T-helper 17 cell (primary cell): ENCODE measurements around the gene CD9. TPM values are rescaled to one million over a fixed set of nuclear protein-coding genes. Genes with fewer than 3 reads are reported as not detected.

Experiments
- ATAC-seq: fragments of 150-1000 bp; cut with Tn5 transposase; 2 replicates; pipeline ENCODE4 v1.10.0; 2021; ENCODE audit warnings: mild to moderate bottlenecking, moderate library complexity
- DNase-seq, 3 donors: peaks; one replicate each; pipeline versions ENCODE4 v3.0.0 to v3.0.0-alpha.2; 2020 to 2021
- H3K9me3 ChIP-seq: one replicate; pipeline ENCODE4 v1.7.0; 2013; ENCODE audit warnings: low read length, mild to moderate bottlenecking; ENCODE audit not compliant: control insufficient read depth, poor library complexity, severe bottlenecking
- H3K27ac Mint-ChIP-seq: one replicate; pipeline ENCODE4 v1.8.0; 2022; ENCODE audit warnings: mild to moderate bottlenecking, moderate library complexity, mixed read lengths
- H3K27me3 Mint-ChIP-seq: one replicate; pipeline ENCODE4 v1.8.0; 2022; ENCODE audit warnings: mixed read lengths
- H3K36me3 Mint-ChIP-seq: one replicate; pipeline ENCODE4 v1.8.0; 2022; ENCODE audit warnings: low read depth, mixed read lengths
- H3K4me1 Mint-ChIP-seq: one replicate; pipeline ENCODE4 v1.8.0; 2022; ENCODE audit warnings: mild to moderate bottlenecking, mixed read lengths
- H3K4me3 Mint-ChIP-seq: one replicate; pipeline ENCODE4 v1.8.0; 2022; ENCODE audit warnings: mild to moderate bottlenecking, moderate library complexity, mixed read lengths
- total RNA-seq, 4 donors: library from RNA in 2 of 4; stranded (reverse) in 2 of 4; gene quantifications; one replicate each; pipeline ENCODE4 v1.2.3 and lab custom pipeline; 2022 to 2026

Gene CD9
- total RNA-seq, 2 donors from 2014 or later = 2.4 to 28.0 TPM

DNA sequence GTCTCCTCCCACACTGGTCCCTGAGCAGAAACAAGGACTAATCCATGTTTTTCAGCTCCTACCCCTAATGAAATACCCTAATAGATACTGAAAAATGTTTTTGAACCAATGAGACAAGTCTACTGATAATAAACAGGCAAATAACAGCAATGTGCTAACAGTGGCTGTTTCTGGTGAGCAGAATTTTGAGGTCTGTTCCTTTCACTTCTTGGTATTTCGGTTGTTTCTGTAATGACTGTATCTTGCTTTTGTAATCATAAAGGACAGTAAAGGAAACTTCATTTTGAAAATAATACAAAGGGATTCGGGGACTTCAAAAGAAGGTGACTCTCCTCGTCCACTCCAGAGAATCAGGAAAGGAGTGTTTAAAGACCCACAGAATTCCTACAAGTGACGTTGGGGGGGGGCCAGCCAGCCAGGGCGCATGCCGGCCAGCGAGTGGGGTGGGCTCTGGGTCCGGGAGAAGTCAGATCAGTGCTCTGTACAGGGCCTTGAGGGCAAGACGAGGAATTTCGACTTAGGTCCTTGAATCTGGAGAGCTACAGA is 1.1 kb upstream of the CD9 start:
- H3K9me3 ChIP-seq = no peaks in the 10 kb centered on the region
- no peak for DNase-seq
- peaks cover 12% of the 10 kb centered on the region for H3K4me1 Mint-ChIP-seq
- H3K27me3 Mint-ChIP-seq = peaks cover 50% of the 10 kb centered on the region
- no peak overlapping the region for H3K27ac Mint-ChIP-seq
- no peak for ATAC-seq
- peaks cover 9% of the 10 kb centered on the region for H3K36me3 Mint-ChIP-seq
- H3K4me3 Mint-ChIP-seq = no peak overlapping the region

DNA sequence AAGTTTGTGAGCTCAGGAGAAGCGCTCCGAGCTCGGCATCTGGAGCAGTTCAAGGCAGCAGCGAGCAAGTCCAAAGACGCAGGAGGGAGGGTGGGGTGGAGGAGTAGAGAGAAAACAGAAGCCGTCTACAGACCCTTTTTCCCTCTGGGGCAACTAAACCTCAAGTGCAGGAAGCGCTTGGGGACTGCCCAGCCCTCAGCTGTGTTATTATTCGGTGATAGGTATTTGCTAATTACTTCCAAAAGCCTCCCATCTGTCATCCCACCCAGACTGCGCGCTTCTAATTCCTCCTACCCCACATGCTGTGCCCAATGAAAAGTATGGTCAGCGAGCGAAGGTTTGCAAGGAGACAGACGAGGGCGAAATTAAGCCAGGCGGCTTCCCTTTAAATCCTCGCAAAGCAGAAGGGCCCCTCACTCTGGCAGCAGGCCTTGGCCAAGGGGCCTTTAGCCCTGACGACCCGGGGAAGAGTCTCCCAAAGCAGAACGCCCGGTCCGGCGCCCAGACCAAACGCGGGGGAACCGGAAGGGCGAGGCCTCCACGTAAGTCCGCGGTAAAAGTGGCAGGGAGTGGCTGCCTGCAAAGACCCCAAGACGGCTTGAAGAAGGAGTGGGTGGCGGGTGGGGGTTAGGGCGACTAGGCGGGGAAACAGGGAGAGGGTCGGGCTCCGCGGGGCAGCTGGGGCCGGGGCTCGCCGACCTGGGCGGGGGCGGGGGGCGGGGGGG is 507 bp upstream of the CD9 start:
- Mint-ChIP-seq H3K4me1 (peaks cover 12% of the 10 kb centered on the region), H3K27me3 (peaks cover 55% of the 10 kb centered on the region), H3K4me3 (peak overlapping the region; percentile 39), H3K36me3 (peaks cover 9% of the 10 kb centered on the region), H3K27ac (no peak overlapping the region)
- H3K9me3 ChIP-seq = no peaks in the 10 kb centered on the region
- DNase-seq (no peak), ATAC-seq (peak; percentile 6)

DNA sequence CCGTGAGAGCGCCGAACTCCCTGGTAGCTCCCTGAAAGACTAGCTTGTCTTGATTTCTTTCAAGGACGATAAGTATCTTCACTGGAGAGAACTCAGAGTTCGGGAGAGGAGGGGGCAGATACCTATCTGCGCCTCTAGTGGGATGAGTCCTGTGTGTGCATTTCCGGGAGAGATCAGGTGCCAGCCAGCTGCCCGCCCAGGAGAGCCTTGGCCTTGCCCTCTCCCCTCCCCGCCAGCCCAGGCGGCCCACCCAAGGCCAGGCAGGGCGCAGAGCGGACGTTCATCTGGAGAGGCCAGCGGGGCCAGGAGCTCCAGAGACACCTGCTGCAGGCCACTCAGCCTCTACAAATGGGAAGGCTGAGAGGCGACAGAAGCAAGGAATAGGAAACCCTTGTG is 1.0 kb downstream of the CD9 start:
- peak overlapping the region; percentile 50 for H3K4me3 Mint-ChIP-seq
- H3K27me3 Mint-ChIP-seq = peaks cover 63% of the 10 kb centered on the region
- peaks cover 16% of the 10 kb centered on the region for H3K4me1 Mint-ChIP-seq
- H3K27ac Mint-ChIP-seq = no peak overlapping the region
- peaks cover 13% of the 10 kb centered on the region for H3K36me3 Mint-ChIP-seq
- DNase-seq = no peak
- ATAC-seq = no peak
- no peaks in the 10 kb centered on the region for H3K9me3 ChIP-seq

DNA sequence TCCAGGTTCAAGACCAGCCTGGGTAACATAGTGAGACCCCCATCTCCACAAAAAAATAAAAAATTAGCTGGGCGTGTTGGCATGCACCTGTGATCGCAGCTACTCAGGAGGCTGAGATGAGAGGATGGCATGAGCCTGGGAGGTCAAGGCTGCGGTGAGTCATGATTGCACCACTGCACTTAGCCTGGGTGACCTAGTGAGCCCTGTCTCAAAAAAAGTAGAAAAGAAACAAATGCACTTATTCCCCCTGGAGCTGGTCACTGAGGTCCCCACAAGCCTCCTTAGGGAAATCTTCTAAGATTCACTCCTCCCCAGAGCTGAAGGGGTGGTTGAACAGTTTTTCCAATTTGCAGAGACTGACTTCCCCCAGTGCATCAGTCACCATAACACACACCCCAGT is 1.6 kb downstream of the CD9 start:
- ATAC-seq (no peak), DNase-seq (no peak)
- Mint-ChIP-seq H3K27ac (no peak overlapping the region), H3K27me3 (peaks cover 63% of the 10 kb centered on the region), H3K4me1 (peaks cover 15% of the 10 kb centered on the region), H3K36me3 (peaks cover 13% of the 10 kb centered on the region), H3K4me3 (no peak overlapping the region)
- H3K9me3 ChIP-seq = no peaks in the 10 kb centered on the region

DNA sequence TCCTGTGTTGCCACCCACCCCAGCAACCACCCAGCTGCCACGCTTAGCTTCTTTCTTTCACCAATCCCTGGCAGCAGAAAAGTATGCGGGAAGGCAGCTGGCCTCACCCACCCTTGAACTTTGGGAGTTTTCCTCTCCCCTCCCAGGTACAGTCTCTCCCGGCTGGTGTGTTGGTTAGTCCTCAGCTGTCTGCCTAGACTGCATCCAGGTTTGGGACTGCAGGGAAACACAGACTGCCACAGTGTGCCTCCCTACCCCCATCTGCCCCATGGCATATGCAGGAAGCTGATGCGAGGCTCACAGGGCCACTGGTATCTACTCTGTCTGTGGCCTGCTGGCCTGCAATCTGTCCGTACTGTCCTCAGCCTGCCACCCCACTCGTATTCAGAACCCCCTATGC is 2.1 kb downstream of the CD9 start:
- Mint-ChIP-seq H3K4me3 (no peak overlapping the region), H3K27me3 (peaks cover 63% of the 10 kb centered on the region), H3K27ac (no peak overlapping the region), H3K36me3 (peaks cover 13% of the 10 kb centered on the region), H3K4me1 (peaks cover 15% of the 10 kb centered on the region)
- ATAC-seq (no peak), DNase-seq (no peak)
- no peaks in the 10 kb centered on the region for H3K9me3 ChIP-seq

DNA sequence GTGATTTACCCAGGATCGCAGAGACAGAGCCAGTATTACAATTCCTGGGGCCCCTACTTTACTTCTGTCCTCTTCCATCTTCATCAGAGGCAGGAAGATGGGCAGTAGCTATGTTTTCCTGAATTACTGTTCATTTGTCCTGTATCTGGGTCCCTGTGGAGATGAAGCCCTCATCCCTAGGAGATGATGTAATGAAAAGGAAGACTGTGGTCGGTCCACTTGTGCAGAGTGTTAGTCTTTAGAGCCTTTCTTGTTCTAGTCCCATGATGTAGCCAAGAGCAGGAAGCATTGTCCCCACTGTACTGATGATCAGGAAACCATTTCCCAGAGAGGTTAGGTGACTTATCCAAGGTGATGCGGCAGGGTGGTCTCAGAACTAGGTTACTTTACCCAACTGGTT is 2.6 kb downstream of the CD9 start:
- peaks cover 15% of the 10 kb centered on the region for H3K4me1 Mint-ChIP-seq
- no peak overlapping the region for H3K27ac Mint-ChIP-seq
- no peaks in the 10 kb centered on the region for H3K9me3 ChIP-seq
- DNase-seq (no peak), ATAC-seq (no peak)
- H3K27me3 Mint-ChIP-seq = peaks cover 62% of the 10 kb centered on the region
- no peak overlapping the region for H3K4me3 Mint-ChIP-seq
- peaks cover 13% of the 10 kb centered on the region for H3K36me3 Mint-ChIP-seq

DNA sequence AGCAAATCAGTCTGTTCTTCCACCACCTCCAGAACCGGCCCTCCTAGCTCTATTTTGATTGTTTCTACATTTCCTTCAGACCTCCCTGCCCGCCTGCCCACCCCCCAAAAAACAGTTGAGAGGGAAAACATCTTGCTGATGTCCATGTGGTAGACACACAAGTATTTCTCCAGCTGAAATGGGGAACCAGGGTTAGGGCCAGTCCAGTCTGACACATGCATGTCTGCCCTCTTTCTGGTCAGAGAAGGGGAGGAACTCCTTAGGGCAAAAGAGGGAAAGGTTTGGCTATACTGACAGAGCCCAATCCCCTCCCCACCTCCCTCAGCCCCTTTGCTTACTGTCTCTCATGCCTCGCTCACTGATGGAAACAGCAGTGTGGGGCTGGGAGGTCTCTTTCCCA is 3.4 kb downstream of the CD9 start:
- Mint-ChIP-seq H3K27ac (no peak overlapping the region), H3K36me3 (peaks cover 11% of the 10 kb centered on the region), H3K4me1 (peaks cover 11% of the 10 kb centered on the region), H3K4me3 (no peak overlapping the region), H3K27me3 (peaks cover 54% of the 10 kb centered on the region)
- DNase-seq = no peak
- no peak for ATAC-seq
- H3K9me3 ChIP-seq = no peaks in the 10 kb centered on the region

DNA sequence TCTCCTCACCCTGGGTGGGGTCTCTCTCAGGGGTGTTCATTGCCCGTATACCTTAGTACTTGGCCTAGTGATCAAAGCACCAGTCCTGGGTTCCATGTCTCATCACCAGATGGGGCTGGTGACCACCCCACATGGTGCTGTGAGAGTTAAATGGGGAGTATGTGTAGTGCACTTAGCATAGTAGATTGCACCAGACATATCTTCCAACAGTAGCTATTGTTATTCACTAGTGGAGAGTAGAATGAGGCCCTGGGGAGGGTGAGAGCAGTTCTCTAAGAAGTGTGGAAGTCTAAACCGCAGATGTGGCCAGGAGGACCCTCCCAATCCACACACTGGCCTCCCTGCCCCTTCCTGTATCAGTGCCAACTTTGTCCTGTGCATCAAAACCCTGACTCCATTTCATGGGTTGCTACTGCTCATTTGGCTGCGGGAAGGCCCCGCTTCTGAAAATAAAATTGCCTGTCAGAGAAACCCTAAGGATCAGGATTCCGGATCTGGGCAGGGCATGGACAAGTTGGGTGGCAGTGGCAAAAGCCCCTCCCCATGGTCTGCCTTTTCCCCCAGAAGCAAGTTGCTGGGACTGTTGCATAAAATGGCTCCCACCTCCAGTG is 4.4 kb downstream of the CD9 start:
- H3K4me3 Mint-ChIP-seq = no peak overlapping the region
- DNase-seq = no peak
- H3K27ac Mint-ChIP-seq = no peak overlapping the region
- peaks cover 44% of the 10 kb centered on the region for H3K27me3 Mint-ChIP-seq
- no peaks in the 10 kb centered on the region for H3K9me3 ChIP-seq
- H3K36me3 Mint-ChIP-seq = peaks cover 11% of the 10 kb centered on the region
- H3K4me1 Mint-ChIP-seq = peaks cover 11% of the 10 kb centered on the region
- ATAC-seq = no peak

DNA sequence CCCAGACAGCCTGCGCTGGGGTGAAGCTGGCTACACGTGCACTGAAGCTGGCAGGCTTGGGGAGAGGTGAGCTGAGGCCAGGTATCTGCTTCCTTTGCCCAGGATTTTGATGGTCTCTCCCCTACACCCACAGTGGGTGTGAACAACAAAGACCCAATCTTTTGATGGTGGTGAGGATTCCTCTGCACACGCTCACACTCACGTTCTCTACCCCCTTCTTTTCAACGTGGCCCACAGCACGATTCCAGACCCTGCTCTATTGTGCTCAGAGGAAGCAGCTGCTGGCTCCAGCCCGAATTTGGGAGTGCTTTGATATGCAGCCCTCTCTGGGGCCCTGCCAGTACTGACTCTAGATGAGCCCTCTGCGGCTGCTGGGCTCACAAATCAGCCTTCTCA is 4.9 kb downstream of the CD9 start:
- no peaks in the 10 kb centered on the region for H3K9me3 ChIP-seq
- Mint-ChIP-seq H3K36me3 (peaks cover 11% of the 10 kb centered on the region), H3K4me1 (peaks cover 11% of the 10 kb centered on the region), H3K27ac (no peak overlapping the region), H3K4me3 (no peak overlapping the region), H3K27me3 (peaks cover 49% of the 10 kb centered on the region)
- ATAC-seq = no peak
- DNase-seq = no peak

DNA sequence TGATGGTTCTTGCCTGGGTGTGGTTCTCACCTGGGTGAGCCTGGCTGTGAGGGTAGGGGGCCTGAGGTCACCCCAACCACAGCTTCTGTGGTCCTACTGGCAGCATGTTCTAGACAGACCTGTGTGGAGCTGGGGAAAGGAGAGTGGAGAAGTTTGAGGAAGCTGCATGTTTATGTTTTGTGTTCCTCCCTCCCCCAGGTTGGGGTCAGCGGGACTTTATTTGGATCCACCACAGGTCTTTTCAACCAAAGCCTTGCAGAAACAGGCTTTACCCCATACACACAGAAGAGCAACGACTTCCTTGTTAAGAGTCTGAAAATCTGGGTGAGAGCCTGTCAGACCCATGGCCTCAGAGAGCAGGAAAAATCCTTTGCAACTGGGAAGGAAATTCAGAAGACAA is 5.6 kb downstream of the CD9 start:
- peaks cover 11% of the 10 kb centered on the region for H3K36me3 Mint-ChIP-seq
- no peak overlapping the region for H3K27ac Mint-ChIP-seq
- H3K4me3 Mint-ChIP-seq = no peak overlapping the region
- ATAC-seq (no peak), DNase-seq (no peak)
- H3K9me3 ChIP-seq = no peaks in the 10 kb centered on the region
- H3K27me3 Mint-ChIP-seq = peaks cover 52% of the 10 kb centered on the region
- H3K4me1 Mint-ChIP-seq = peaks cover 9% of the 10 kb centered on the region

DNA sequence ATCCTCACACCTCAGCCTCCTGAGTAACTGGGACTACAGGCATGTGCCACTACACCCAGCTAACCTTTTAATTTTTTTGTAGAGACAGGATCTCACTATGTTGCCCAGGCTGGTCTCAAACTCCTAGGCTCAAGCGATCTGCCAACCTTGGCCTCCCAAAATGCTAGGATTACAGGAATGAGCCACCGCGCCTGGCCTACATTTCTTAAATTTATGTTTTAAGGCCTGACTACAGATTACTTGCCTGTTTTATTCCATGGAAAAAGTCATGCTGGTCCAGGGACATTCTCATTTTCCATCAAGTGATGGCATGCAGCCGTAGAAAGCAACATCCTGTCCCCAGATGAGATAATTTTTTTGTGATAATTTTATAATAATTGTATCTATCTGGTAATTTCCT is 6.1 kb downstream of the CD9 start:
- Mint-ChIP-seq H3K36me3 (peaks cover 11% of the 10 kb centered on the region), H3K4me3 (no peak overlapping the region), H3K4me1 (peaks cover 8% of the 10 kb centered on the region), H3K27me3 (peaks cover 46% of the 10 kb centered on the region), H3K27ac (no peak overlapping the region)
- no peaks in the 10 kb centered on the region for H3K9me3 ChIP-seq
- DNase-seq (no peak), ATAC-seq (no peak)

DNA sequence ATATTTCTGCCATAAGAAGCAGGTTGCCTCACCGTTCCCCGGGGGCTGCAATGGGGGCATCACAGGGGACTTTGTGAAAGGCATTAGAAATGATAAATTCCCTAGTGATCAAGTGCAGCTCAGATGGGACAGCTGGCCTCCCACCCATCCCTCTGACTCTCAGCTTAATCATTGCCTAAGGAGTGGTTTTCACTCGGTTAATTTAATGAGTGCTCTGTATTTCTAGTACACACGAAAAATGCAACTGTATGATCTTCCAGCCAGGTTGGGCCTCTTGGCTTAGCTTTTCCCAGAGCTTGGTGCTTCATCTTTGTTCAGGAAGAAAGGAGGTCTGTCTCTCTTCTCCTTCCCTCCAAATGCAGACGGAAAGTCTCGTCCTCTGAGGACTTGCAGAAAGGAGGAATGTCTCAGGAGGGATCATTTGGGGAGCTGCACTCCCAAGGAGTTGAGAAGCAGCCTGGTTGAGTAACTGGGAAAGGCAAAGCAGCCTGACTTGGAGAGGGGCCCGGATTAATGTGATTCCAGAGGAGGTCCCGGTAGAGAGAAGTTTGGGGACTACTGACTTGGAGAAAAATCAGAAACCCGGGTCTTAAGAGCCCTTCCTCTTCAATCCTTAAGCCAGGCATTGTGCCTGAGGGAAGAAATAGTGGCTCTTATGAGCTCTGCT is 7.2 kb downstream of the CD9 start:
- no peak overlapping the region for H3K27ac Mint-ChIP-seq
- H3K4me3 Mint-ChIP-seq = no peak overlapping the region
- peaks cover 6% of the 10 kb centered on the region for H3K4me1 Mint-ChIP-seq
- peaks cover 35% of the 10 kb centered on the region for H3K27me3 Mint-ChIP-seq
- DNase-seq (no peak), ATAC-seq (no peak)
- no peaks in the 10 kb centered on the region for H3K9me3 ChIP-seq
- H3K36me3 Mint-ChIP-seq = peaks cover 9% of the 10 kb centered on the region

DNA sequence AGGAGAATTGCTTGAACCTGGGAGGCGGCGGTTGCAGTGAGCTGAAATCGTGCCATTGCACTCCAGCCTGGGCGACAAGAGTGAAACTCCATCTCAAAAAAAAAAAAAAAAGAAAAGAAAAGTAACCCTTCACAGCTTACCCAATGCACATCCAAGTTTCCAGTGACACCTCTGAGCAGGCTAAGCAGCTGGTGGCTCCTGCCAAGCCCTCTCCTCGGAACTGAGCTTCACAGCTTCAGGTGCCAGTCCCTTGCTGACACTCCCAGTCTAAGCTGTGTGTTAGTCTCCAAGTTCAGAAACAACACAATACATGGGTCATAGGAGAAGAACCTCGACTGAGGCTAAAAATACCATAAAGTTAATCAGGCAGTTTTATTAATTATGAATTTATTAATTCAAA is 7.9 kb downstream of the CD9 start:
- no peaks in the 10 kb centered on the region for H3K9me3 ChIP-seq
- DNase-seq (no peak), ATAC-seq (no peak)
- Mint-ChIP-seq H3K36me3 (peaks cover 4% of the 10 kb centered on the region), H3K27ac (no peak overlapping the region), H3K4me1 (peaks cover 6% of the 10 kb centered on the region), H3K27me3 (peaks cover 30% of the 10 kb centered on the region), H3K4me3 (no peak overlapping the region)
